ENCODE measurements around the gene NEDD9.

GRCh38 chr6:11192167-11192566 is 40.3 kb downstream of the NEDD9 start:
- TF ChIP-seq CTCF (IDR thresholded peaks at IDR 0.05; ENCODE audit: insufficient read depth, low read length, poor library complexity, severe bottlenecking) (no peak), EZH2phosphoT487 (conservative IDR thresholded peaks at IDR 0.05; ENCODE audit: low read length) (no peak)

Measured in SU-DHL-6 (cell line).